ENCODE data around the gene SLCO1C1. TPM values are rescaled to one million over a fixed set of nuclear protein-coding genes. Genes with fewer than 3 reads are reported as not detected.

The SLCO1C1 gene
- total RNA-seq, 2 donors from 2014 or later: 0.35 to 0.37 TPM

DNA sequence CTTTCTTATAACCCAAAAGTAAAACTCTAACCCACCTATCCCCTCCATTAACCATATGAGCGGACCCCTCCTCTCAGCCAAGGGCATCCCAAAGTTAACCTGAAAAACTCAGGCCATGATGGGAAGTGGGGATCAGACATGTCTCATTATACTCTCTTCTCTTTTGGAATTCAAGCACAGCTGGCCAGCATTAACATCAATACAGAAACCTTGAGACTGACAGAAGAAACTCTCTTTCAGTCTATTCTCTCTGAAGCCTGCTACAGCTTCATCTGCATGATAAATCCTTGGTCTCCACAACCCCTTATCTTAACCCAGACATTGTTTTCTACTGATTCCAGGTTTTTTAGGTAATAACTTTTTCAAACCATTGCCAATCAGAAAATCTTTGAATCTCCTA is 97.8 kb downstream of the SLCO1C1 start:
- intact Hi-C loops (cut with DNase I): no loop called here
- DNase-seq: no peak
- Histone ChIP-seq H3K27me3 (no peaks in the 10 kb centered on the region), H3K4me3 (no peak overlapping the region), H3K9me3 (no peaks in the 10 kb centered on the region), H3K36me3 (no peaks in the 10 kb centered on the region), H3K9ac (ENCODE audit: low read depth in 2 of 2, low read length in 2 of 2) (no peak overlapping the region), H3K27ac (no peak overlapping the region), H3K4me1 (no peaks in the 10 kb centered on the region)
- TF ChIP-seq, protein P1, sequence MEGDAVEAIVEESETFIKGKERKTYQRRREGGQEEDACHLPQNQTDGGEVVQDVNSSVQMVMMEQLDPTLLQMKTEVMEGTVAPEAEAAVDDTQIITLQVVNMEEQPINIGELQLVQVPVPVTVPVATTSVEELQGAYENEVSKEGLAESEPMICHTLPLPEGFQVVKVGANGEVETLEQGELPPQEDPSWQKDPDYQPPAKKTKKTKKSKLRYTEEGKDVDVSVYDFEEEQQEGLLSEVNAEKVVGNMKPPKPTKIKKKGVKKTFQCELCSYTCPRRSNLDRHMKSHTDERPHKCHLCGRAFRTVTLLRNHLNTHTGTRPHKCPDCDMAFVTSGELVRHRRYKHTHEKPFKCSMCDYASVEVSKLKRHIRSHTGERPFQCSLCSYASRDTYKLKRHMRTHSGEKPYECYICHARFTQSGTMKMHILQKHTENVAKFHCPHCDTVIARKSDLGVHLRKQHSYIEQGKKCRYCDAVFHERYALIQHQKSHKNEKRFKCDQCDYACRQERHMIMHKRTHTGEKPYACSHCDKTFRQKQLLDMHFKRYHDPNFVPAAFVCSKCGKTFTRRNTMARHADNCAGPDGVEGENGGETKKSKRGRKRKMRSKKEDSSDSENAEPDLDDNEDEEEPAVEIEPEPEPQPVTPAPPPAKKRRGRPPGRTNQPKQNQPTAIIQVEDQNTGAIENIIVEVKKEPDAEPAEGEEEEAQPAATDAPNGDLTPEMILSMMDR (IDR thresholded peaks at IDR 0.05): no peak

DNA sequence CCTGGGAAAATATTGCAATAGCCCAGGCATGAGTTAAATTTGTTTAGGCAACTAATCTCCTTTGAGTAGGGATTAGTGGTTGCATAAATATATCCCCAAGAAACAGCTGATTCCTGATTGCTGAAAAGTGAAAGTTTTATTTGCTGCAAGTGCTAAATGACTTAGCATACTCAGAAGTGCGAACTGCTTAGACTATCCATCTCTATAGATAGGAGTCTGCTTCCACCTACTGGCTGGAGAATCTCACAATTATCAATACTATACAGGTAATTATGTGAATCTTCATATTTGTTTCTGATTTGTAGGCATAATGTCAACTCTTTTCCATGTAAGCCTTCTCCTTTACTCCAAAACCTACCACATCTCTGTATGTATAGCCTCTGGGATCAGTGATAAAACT is 103.4 kb downstream of the SLCO1C1 start:
- Histone ChIP-seq H3K27me3 (no peaks in the 10 kb centered on the region), H3K36me3 (no peaks in the 10 kb centered on the region), H3K9me3 (no peaks in the 10 kb centered on the region), H3K4me3 (no peak overlapping the region), H3K9ac (ENCODE audit: low read depth in 2 of 2, low read length in 2 of 2) (no peak overlapping the region), H3K27ac (no peak overlapping the region), H3K4me1 (no peaks in the 10 kb centered on the region)
- no peak for DNase-seq
- TF ChIP-seq, protein P1 (IDR thresholded peaks at IDR 0.05): peak; percentile 36
- intact Hi-C loops (cut with DNase I): loop anchor here (2.0 to 5.0 kb wide), 2 partner anchors 86 to 152 kb away; no protein-coding TSS in a partner anchor

DNA sequence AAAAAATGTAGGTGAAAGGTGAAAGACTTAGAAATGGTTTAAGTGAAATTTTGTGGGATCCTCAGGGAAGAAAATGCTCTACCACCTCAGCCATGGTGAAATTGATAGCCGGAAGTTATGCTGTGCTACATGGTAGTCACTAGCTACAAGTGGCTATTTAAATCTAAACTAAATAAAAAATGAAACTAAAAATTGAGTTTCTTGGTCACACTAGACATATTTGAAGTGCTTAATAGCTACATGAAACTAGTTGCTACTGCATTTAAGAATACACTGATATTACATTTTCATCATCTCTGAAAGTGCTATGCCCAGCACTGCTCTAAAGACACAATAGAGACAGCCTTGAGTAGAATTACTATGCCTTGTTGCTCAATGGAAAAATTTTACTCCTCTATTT is 105.0 kb downstream of the SLCO1C1 start:
- intact Hi-C loops (cut with DNase I): no loop called here
- Histone ChIP-seq H3K4me1 (no peaks in the 10 kb centered on the region), H3K9ac (ENCODE audit: low read depth in 2 of 2, low read length in 2 of 2) (no peak overlapping the region), H3K36me3 (no peaks in the 10 kb centered on the region), H3K27ac (no peak overlapping the region), H3K9me3 (no peaks in the 10 kb centered on the region), H3K4me3 (no peak overlapping the region), H3K27me3 (no peaks in the 10 kb centered on the region)
- TF ChIP-seq, protein P1 (IDR thresholded peaks at IDR 0.05): no peak
- DNase-seq: no peak

DNA sequence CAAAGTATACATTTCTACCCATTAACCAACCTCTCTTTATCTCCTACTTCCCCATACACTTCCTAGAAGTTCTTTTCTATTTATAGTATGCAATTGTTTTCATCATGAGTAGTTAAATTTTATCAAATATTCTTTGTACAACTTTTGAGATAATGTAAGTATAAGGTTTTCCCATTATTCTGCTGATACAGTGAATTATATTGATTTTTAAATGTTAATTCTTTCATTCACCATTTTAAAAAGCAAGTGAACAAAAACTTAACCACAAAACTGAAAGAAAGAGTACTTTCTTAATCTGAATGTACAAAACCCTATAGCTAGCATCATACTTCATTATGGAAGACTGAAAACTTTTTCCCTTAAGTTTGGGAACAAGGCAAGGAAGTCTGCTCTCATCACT is 105.9 kb downstream of the SLCO1C1 start:
- H3K4me3 ChIP-seq: no peak overlapping the region
- no peaks in the 10 kb centered on the region for H3K36me3 ChIP-seq
- H3K27ac ChIP-seq: no peak overlapping the region
- no peak for DNase-seq
- H3K9ac ChIP-seq (ENCODE audit: low read depth in 2 of 2, low read length in 2 of 2): no peak overlapping the region
- intact Hi-C loops (cut with DNase I): no loop called here
- H3K4me1 ChIP-seq: no peaks in the 10 kb centered on the region
- TF ChIP-seq, protein P1 (IDR thresholded peaks at IDR 0.05): no peak
- no peaks in the 10 kb centered on the region for H3K9me3 ChIP-seq
- no peaks in the 10 kb centered on the region for H3K27me3 ChIP-seq

Other genes starting within 250 kb of the SLCO1C1 start
- under 1 TPM in 1 of 2 donors, not detected in 1; 0.93 TPM for gene SLCO1B3, start 115.4 kb downstream of the SLCO1C1 start, total RNA-seq

All from colonic mucosa (tissue), 4 donors.